Measurements from ENCODE around the gene ZFAND3.
"Not testable (repeated sequence)": the region's sequence is repeated elsewhere in the genome, so short reads cannot be mapped to it uniquely, and the experiment has no call there.

DNA sequence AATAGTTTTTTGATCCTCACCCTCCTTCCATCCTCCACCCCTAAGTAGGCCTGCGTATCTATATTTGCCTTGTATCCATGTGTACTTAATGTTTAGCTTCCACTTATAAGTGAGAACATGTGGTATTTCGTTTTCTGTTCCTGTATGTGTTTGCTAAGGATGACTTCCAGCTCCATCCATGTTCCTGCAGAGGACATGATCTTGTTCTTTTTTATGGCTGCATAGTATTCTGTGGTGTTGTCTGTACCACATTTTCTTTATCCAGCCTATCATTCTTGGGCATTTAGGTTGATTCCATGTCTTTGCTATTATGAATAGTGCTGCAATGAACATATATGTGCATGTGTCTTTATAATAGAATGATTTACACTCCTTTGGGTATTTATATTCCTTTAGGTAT, 129.1 kb downstream of the ZFAND3 start:
- TF ChIP-seq, protein P1, sequence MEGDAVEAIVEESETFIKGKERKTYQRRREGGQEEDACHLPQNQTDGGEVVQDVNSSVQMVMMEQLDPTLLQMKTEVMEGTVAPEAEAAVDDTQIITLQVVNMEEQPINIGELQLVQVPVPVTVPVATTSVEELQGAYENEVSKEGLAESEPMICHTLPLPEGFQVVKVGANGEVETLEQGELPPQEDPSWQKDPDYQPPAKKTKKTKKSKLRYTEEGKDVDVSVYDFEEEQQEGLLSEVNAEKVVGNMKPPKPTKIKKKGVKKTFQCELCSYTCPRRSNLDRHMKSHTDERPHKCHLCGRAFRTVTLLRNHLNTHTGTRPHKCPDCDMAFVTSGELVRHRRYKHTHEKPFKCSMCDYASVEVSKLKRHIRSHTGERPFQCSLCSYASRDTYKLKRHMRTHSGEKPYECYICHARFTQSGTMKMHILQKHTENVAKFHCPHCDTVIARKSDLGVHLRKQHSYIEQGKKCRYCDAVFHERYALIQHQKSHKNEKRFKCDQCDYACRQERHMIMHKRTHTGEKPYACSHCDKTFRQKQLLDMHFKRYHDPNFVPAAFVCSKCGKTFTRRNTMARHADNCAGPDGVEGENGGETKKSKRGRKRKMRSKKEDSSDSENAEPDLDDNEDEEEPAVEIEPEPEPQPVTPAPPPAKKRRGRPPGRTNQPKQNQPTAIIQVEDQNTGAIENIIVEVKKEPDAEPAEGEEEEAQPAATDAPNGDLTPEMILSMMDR (conservative IDR thresholded peaks at IDR 0.05; ENCODE audit: low read depth, low read length): not testable (repeated sequence)
- not testable (repeated sequence) for TF ChIP-seq MXI1 (IDR thresholded peaks at IDR 0.05; ENCODE audit: borderline replicate concordance, low read depth, low read length); POLR2A (IDR thresholded peaks at IDR 0.05; ENCODE audit: low read depth, low read length); RAD21 (IDR thresholded peaks at IDR 0.05; ENCODE audit: low read length); MAFK (IDR thresholded peaks at IDR 0.05; ENCODE audit: low read depth, low read length); MAZ (IDR thresholded peaks at IDR 0.05; ENCODE audit: borderline replicate concordance, low read depth, low read length)
- TF ChIP-seq, protein P2, sequence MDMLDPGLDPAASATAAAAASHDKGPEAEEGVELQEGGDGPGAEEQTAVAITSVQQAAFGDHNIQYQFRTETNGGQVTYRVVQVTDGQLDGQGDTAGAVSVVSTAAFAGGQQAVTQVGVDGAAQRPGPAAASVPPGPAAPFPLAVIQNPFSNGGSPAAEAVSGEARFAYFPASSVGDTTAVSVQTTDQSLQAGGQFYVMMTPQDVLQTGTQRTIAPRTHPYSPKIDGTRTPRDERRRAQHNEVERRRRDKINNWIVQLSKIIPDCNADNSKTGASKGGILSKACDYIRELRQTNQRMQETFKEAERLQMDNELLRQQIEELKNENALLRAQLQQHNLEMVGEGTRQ (IDR thresholded peaks at IDR 0.05; ENCODE audit: low read depth, low read length): not testable (repeated sequence)

All from IMR-90 (cell line).